Gastroesophageal sphincter (tissue), 3 donors: ENCODE results near the gene SSH2.

Source experiments
- POLR2A ChIP-seq, 2 donors: fragments of 450-650 bp; IDR thresholded peaks; one replicate each; pipeline ENCODE4 v1.6.1; 2017; ENCODE audit warnings: antibody characterized with exemption in 2 of 2, mild to moderate bottlenecking in 2 of 2, moderate library complexity in 1 of 2
- TF ChIP-seq, protein P1 (sequence below), 4 experiments: fragments of 200-600 bp in 2 of 4; fragments of 450-650 bp in 2 of 4; sonication (generic) in 1 of 4; IDR thresholded peaks; one replicate each; pipeline ENCODE4 v1.5.1; 2017 to 2019; ENCODE audit warnings: antibody characterized with exemption in 4 of 4, mild to moderate bottlenecking in 2 of 4, moderate library complexity in 2 of 4

DNA sequence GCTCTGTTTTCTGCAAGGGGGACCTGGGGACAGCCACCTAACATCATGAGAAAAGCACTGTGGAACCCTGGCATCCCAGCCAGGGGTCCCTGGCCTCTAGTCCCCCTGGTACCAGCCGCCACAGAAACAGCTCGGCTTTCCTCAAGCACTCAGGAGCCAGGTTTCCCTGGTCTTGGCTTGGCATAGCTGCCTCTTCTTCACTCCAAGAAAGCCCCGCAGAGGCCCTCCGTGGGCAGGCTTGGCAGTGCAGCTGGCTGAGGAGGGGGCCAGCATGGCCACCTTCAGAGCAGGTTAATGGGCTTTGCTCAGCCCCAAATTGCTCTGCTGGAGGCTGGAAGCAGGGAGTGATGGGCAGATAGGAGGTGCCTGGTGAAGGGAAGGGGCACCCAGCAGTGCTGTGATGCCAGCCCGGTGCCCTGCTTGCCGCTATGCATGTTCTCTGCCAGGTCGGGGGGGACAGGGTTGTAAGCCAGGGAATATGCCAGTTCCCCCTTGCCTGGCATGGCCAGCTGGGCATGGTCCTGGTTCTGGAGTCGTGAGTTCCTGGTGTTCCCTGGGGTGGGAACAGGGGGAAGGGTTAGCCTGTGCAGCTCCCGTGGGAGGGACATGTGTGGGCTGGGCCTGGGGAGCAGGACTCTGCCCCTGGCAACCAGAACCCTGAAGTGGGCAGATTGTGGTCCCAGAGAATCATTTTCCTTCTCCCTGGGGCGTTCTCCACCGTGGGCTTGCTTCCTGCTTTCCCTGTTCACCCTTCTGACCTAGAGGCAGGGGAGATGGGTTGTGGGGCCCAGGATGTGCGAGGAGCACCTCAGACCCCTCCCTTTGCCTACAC lies 333.9 kb downstream of the SSH2 start:
- TF ChIP-seq POLR2A (IDR thresholded peaks at IDR 0.05) = no peak
- TF ChIP-seq, protein P1, sequence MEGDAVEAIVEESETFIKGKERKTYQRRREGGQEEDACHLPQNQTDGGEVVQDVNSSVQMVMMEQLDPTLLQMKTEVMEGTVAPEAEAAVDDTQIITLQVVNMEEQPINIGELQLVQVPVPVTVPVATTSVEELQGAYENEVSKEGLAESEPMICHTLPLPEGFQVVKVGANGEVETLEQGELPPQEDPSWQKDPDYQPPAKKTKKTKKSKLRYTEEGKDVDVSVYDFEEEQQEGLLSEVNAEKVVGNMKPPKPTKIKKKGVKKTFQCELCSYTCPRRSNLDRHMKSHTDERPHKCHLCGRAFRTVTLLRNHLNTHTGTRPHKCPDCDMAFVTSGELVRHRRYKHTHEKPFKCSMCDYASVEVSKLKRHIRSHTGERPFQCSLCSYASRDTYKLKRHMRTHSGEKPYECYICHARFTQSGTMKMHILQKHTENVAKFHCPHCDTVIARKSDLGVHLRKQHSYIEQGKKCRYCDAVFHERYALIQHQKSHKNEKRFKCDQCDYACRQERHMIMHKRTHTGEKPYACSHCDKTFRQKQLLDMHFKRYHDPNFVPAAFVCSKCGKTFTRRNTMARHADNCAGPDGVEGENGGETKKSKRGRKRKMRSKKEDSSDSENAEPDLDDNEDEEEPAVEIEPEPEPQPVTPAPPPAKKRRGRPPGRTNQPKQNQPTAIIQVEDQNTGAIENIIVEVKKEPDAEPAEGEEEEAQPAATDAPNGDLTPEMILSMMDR (IDR thresholded peaks at IDR 0.05) = no peak
